Hepatocyte (in vitro differentiated cells): ENCODE results near the gene TRMT2B. TPM values are rescaled to one million over a fixed set of nuclear protein-coding genes. Genes with fewer than 3 reads are reported as not detected.

Source experiments
- DNase-seq: peaks from one replicate; pipeline ENCODE4 v3.0.0-alpha.2; 2016; ENCODE audit warnings: low spot score
- H2AFZ ChIP-seq: fragments of 200-600 bp; sonication (generic); 2 replicates; pipeline ENCODE4 v1.6.0; 2016; ENCODE audit warnings: antibody characterized with exemption, mild to moderate bottlenecking
- H3K27ac ChIP-seq: fragments of 200-600 bp; sonication (generic); 2 replicates; pipeline ENCODE4 v1.5.1; 2016; ENCODE audit warnings: mild to moderate bottlenecking
- H3K27me3 ChIP-seq: fragments of 200-600 bp; sonication (generic); 2 replicates; pipeline ENCODE4 v1.6.1; 2016
- H3K36me3 ChIP-seq: fragments of 200-600 bp; sonication (generic); replicated peaks from 2 replicates; pipeline ENCODE4 v1.5.1; 2016; ENCODE audit warnings: low read depth; ENCODE audit not compliant: insufficient read depth
- H3K4me1 ChIP-seq: fragments of 200-600 bp; sonication (generic); 2 replicates; pipeline ENCODE4 v1.5.1; 2016; ENCODE audit warnings: mild to moderate bottlenecking, moderate library complexity; ENCODE audit not compliant: insufficient read depth
- H3K4me2 ChIP-seq: fragments of 200-600 bp; sonication (generic); 2 replicates; pipeline ENCODE4 v1.6.0; 2016
- H3K4me3 ChIP-seq: fragments of 200-600 bp; sonication (generic); 2 replicates; pipeline ENCODE4 v1.5.1; 2016; ENCODE audit warnings: mild to moderate bottlenecking
- H3K79me2 ChIP-seq: fragments of 200-600 bp; sonication (generic); 2 replicates; pipeline ENCODE4 v1.6.0; 2017; ENCODE audit warnings: mild to moderate bottlenecking
- H3K9me2 ChIP-seq: fragments of 200-600 bp; sonication (generic); replicated peaks from 2 replicates; pipeline ENCODE4 v1.6.0; 2017; ENCODE audit warnings: mild to moderate bottlenecking; ENCODE audit not compliant: insufficient read depth
- H3K9me3 ChIP-seq: fragments of 200-600 bp; sonication (generic); 2 replicates; pipeline ENCODE4 v1.5.1; 2016; ENCODE audit warnings: low read depth, mild to moderate bottlenecking
- H4K20me1 ChIP-seq: fragments of 200-600 bp; sonication (generic); 2 replicates; pipeline ENCODE4 v1.6.0; 2016; ENCODE audit warnings: mild to moderate bottlenecking; ENCODE audit not compliant: insufficient read depth, poor library complexity, severe bottlenecking
- CTCF ChIP-seq: fragments of 200-600 bp; sonication (generic); IDR thresholded peaks from 2 replicates; pipeline ENCODE4 v1.5.1; 2016; ENCODE audit warnings: antibody characterized with exemption, mild to moderate bottlenecking; ENCODE audit not compliant: poor library complexity
- EZH2 ChIP-seq: fragments of 200-600 bp; sonication (generic); IDR thresholded peaks from 2 replicates; pipeline ENCODE4 v1.6.1; 2016; ENCODE audit warnings: antibody characterized with exemption, mild to moderate bottlenecking, borderline replicate concordance
- EZH2phosphoT487 ChIP-seq: fragments of 200-600 bp; sonication (generic); IDR thresholded peaks from one replicate; pipeline ENCODE4 v1.6.1; 2018; ENCODE audit warnings: antibody characterized with exemption, mild to moderate bottlenecking, low read depth, moderate library complexity; ENCODE audit not compliant: unreplicated experiment, severe bottlenecking
- WGBS: methylation state at CpG from one replicate; pipeline ENCODE4 v1.1.6; 2016; ENCODE audit warnings: low lambda C conversion rate; ENCODE audit errors: missing lambda C conversion rate; 5-methylcytosine and 5-hydroxymethylcytosine counted together
- polyA plus RNA-seq: library from polyadenylated mRNA; unstranded; fragments of >200 nt; fragmentation: Nextera tagmentation; extraction: Ambion mirVana; gene quantifications from 2 replicates; pipeline ENCODE4 v1.2.1, GENCODE V29; 2016
- total RNA-seq: library from RNA; depleted of rRNA; stranded (reverse); fragments of >200 nt; gene quantifications from 2 replicates; pipeline ENCODE4 v1.2.3, GENCODE V29; 2014

The TRMT2B gene
- total and polyA plus RNA-seq, 2 experiments from 2014 or later = 7.4 to 11.6 TPM

GRCh38 chrX:101037231-101037630 is 14.7 kb downstream of the TRMT2B start:
- Histone ChIP-seq H3K36me3 (no peaks in the 10 kb centered on the region), H3K9me3 (no peaks in the 10 kb centered on the region), H3K4me2 (no peak overlapping the region), H2AFZ (no peak overlapping the region), H3K4me3 (no peak overlapping the region), H3K9me2 (no peaks in the 10 kb centered on the region), H4K20me1 (no peaks in the 10 kb centered on the region), H3K27ac (no peak overlapping the region), H3K79me2 (no peaks in the 10 kb centered on the region), H3K4me1 (no peaks in the 10 kb centered on the region), H3K27me3 (no peaks in the 10 kb centered on the region)
- no peak for DNase-seq
- TF ChIP-seq CTCF (no peak), EZH2phosphoT487 (no peak), EZH2 (no peak)

DNA sequence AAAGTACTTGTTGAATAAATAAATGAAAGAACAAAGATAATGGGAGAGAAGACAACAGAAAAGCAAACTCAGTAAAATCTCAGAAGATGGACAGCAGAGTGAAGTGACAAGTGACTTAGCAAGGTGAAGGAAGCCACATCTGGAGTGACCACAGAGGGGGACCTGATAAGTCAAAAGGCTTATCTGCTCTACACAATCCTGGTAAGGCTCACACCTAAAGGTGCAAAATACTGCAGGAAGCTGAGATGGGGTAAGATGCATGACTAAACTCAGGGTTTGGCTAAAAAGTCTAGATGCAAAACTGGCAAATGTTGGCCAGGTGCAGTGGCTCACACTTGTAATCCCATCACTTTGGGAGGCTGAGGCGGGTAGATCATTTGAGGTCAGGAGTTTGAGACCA is 22.2 kb downstream of the TRMT2B start:
- TF ChIP-seq EZH2phosphoT487 = no peak
- TF ChIP-seq CTCF = no peak
- TF ChIP-seq EZH2 = no peak
- H3K4me1 ChIP-seq = no peaks in the 10 kb centered on the region
- no peaks in the 10 kb centered on the region for H3K36me3 ChIP-seq
- no peaks in the 10 kb centered on the region for H3K27me3 ChIP-seq
- WGBS = 92% methylated on average over 1 of the region's 1 CpG
- H3K9me3 ChIP-seq = no peaks in the 10 kb centered on the region
- no peak overlapping the region for H3K4me2 ChIP-seq
- H2AFZ ChIP-seq = no peak overlapping the region
- H4K20me1 ChIP-seq = no peaks in the 10 kb centered on the region
- no peak for DNase-seq
- no peak overlapping the region for H3K27ac ChIP-seq
- no peak overlapping the region for H3K4me3 ChIP-seq
- no peaks in the 10 kb centered on the region for H3K79me2 ChIP-seq
- H3K9me2 ChIP-seq = no peaks in the 10 kb centered on the region

DNA sequence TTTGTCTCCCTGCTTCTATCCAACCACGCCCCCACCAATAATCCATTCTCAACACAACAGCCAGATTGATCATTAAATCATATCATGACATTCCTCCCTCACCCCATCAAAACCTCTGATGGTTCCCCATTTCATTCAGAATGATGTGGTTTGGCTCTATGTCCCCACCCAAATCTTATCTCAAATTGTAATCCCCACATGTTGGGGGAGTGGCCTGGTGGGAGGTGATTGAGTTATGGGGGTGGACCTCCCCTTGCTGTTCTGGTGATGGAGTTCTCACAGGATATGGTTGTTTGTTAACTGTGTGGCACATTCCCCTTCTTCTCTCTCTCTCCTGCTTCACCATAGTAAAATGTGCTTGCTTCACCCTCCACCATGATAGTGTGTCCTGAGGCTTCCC is 23.3 kb downstream of the TRMT2B start:
- Histone ChIP-seq H3K27ac (no peak overlapping the region), H3K27me3 (no peaks in the 10 kb centered on the region), H2AFZ (no peak overlapping the region), H3K4me3 (no peak overlapping the region), H4K20me1 (no peaks in the 10 kb centered on the region), H3K79me2 (no peaks in the 10 kb centered on the region), H3K9me2 (no peaks in the 10 kb centered on the region), H3K9me3 (no peaks in the 10 kb centered on the region), H3K4me2 (no peak overlapping the region), H3K4me1 (no peaks in the 10 kb centered on the region), H3K36me3 (no peaks in the 10 kb centered on the region)
- 70% methylated on average over 1 of the region's 1 CpG for WGBS
- no peak for DNase-seq
- TF ChIP-seq EZH2 (no peak), EZH2phosphoT487 (no peak)

- Histone ChIP-seq H3K4me1 (no peaks in the 10 kb centered on the region), H4K20me1 (no peaks in the 10 kb centered on the region), H3K36me3 (no peaks in the 10 kb centered on the region), H3K4me2 (no peak overlapping the region), H3K27me3 (no peaks in the 10 kb centered on the region), H3K27ac (no peak overlapping the region), H3K9me2 (no peaks in the 10 kb centered on the region), H3K79me2 (no peaks in the 10 kb centered on the region), H2AFZ (no peak overlapping the region), H3K4me3 (no peak overlapping the region), H3K9me3 (no peaks in the 10 kb centered on the region)
- no peak for DNase-seq
- TF ChIP-seq CTCF (no peak), EZH2phosphoT487 (no peak), EZH2 (no peak)
Measured at GRCh38 chrX:101025126-101025525, 26.8 kb downstream of the TRMT2B start.
